Neural cell (in vitro differentiated cells): ENCODE results near the gene ARPC5L.

Source experiments
- EP300 ChIP-seq: fragments of 450-650 bp; conservative IDR thresholded peaks from 2 replicates; pipeline ENCODE4 v1.6.1; 2014; ENCODE audit warnings: antibody characterized with exemption, mild to moderate bottlenecking, moderate library complexity; ENCODE audit not compliant: poor library complexity, severe bottlenecking
- EZH2 ChIP-seq: fragments of 200-600, 300-800 bp; shearing (Covaris generic), sonication (generic); IDR thresholded peaks from 2 replicates; pipeline ENCODE4 v1.6.1; 2014; ENCODE audit warnings: antibody characterized with exemption, low read length, borderline replicate concordance, mild to moderate bottlenecking; ENCODE audit not compliant: insufficient read depth, poor library complexity, severe bottlenecking
- SMC3 ChIP-seq: fragments of 450-650 bp; conservative IDR thresholded peaks from 2 replicates; pipeline ENCODE4 v1.6.1; 2014; ENCODE audit warnings: antibody characterized with exemption, mild to moderate bottlenecking, moderate library complexity; ENCODE audit not compliant: poor library complexity
- TF ChIP-seq, protein P1 (sequence below): fragments of 450-650 bp; IDR thresholded peaks from 2 replicates; pipeline ENCODE4 v1.5.1; 2014; ENCODE audit warnings: antibody characterized with exemption, mild to moderate bottlenecking, moderate library complexity; ENCODE audit not compliant: poor library complexity, severe bottlenecking

DNA sequence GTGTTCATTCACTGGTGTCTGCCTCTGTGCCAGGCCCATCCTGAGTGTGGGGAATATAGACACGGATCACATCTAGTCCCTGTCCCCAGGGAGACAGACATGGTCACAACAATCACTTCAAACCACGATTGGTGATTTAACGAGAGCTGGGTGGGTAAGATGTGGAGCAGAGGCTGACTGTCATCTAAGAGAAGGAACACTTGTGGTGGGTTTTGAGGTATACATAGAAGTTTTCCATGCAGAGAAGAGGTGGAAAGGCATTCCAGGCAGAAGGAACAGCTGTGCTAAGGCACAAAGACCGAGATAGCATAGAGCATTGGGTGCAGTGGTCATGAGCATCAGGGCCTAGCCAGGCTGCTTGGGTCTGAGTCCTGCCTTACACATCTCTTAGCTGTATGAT lies 31.3 kb upstream of the ARPC5L start:
- TF ChIP-seq EP300 (no peak), EZH2 (no peak), SMC3 (no peak)
- TF ChIP-seq, protein P1, sequence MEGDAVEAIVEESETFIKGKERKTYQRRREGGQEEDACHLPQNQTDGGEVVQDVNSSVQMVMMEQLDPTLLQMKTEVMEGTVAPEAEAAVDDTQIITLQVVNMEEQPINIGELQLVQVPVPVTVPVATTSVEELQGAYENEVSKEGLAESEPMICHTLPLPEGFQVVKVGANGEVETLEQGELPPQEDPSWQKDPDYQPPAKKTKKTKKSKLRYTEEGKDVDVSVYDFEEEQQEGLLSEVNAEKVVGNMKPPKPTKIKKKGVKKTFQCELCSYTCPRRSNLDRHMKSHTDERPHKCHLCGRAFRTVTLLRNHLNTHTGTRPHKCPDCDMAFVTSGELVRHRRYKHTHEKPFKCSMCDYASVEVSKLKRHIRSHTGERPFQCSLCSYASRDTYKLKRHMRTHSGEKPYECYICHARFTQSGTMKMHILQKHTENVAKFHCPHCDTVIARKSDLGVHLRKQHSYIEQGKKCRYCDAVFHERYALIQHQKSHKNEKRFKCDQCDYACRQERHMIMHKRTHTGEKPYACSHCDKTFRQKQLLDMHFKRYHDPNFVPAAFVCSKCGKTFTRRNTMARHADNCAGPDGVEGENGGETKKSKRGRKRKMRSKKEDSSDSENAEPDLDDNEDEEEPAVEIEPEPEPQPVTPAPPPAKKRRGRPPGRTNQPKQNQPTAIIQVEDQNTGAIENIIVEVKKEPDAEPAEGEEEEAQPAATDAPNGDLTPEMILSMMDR: no peak
